ENCODE measurements around the gene OR1C1.

Gene OR1C1, protein sequence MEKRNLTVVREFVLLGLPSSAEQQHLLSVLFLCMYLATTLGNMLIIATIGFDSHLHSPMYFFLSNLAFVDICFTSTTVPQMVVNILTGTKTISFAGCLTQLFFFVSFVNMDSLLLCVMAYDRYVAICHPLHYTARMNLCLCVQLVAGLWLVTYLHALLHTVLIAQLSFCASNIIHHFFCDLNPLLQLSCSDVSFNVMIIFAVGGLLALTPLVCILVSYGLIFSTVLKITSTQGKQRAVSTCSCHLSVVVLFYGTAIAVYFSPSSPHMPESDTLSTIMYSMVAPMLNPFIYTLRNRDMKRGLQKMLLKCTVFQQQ

DNA sequence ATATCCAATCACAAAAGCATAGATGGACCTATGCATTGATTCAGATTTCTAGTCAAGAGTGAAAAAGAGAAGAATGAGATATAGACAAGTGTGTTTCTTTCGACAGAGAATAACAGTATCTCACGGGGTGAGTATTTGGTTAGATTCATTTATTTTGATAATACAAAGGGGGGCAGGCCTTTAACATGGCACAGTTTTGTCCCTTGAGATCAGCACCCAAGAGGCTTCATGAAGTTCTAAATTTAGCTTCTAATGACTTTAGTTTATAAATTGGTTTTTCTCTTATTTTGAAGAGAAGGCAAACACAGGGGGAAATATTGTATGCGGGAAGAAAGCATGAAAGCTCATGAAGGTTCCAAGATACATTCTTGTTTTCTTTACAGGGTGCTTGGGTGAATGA, at the start of gene OR1C1:
Gene OR1C1 (minus strand): TSS at position 101 of the 400 bp plus-strand sequence. CDS start 2,150 bp downstream, outside the sequence.
- H3K4me3 ChIP-seq (ENCODE audit: low read depth, low read length): no peak within 1 kb of the TSS
- no peak for TF ChIP-seq OVOL3 (tag by site-specific recombination; IDR thresholded peaks at IDR 0.05)
- no peak for TF ChIP-seq ZNF677 (tag by site-specific recombination; IDR thresholded peaks at IDR 0.05)
- no peak for TF ChIP-seq ZNF76 (tag by site-specific recombination; IDR thresholded peaks at IDR 0.05; ENCODE audit: borderline replicate concordance, low read depth)
- TF ChIP-seq EGR2 (tag by site-specific recombination; IDR thresholded peaks at IDR 0.05; ENCODE audit: low read depth): no peak
- TF ChIP-seq ZNF169 (tag by site-specific recombination; IDR thresholded peaks at IDR 0.05): no peak
- TF ChIP-seq SP7 (tag by site-specific recombination; IDR thresholded peaks at IDR 0.05): no peak
- TF ChIP-seq ZNF501 (tag by site-specific recombination; IDR thresholded peaks at IDR 0.05): no peak
- TF ChIP-seq, protein P1, sequence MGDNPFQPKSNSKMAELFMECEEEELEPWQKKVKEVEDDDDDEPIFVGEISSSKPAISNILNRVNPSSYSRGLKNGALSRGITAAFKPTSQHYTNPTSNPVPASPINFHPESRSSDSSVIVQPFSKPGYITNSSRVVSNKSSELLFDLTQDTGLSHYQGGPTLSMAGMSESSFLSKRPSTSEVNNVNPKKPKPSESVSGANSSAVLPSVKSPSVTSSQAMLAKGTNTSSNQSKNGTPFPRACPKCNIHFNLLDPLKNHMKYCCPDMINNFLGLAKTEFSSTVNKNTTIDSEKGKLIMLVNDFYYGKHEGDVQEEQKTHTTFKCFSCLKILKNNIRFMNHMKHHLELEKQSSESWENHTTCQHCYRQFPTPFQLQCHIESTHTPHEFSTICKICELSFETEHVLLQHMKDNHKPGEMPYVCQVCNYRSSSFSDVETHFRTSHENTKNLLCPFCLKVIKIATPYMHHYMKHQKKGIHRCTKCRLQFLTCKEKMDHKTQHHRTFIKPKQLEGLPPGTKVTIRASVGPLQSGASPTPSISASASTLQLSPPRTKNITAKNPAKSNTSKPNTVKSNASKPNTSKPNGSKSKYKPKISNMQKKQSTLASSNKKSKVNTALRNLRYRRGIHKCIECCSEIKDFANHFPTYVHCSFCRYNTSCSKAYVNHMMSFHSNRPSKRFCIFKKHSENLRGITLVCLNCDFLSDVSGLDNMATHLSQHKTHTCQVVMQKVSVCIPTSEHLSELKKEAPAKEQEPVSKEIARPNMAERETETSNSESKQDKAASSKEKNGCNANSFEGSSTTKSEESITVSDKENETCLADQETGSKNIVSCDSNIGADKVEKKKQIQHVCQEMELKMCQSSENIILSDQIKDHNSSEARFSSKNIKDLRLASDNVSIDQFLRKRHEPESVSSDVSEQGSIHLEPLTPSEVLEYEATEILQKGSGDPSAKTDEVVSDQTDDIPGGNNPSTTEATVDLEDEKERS (tag by site-specific recombination; IDR thresholded peaks at IDR 0.05): no peak
- TF ChIP-seq, protein P2, sequence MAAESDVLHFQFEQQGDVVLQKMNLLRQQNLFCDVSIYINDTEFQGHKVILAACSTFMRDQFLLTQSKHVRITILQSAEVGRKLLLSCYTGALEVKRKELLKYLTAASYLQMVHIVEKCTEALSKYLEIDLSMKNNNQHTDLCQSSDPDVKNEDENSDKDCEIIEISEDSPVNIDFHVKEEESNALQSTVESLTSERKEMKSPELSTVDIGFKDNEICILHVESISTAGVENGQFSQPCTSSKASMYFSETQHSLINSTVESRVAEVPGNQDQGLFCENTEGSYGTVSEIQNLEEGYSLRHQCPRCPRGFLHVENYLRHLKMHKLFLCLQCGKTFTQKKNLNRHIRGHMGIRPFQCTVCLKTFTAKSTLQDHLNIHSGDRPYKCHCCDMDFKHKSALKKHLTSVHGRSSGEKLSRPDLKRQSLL (tag by site-specific recombination; IDR thresholded peaks at IDR 0.05): no peak
- TF ChIP-seq ZNF785 (tag by site-specific recombination; IDR thresholded peaks at IDR 0.05): no peak
- no peak for TF ChIP-seq ZBTB20 (tag by site-specific recombination; IDR thresholded peaks at IDR 0.05)
- TF ChIP-seq, protein P3, sequence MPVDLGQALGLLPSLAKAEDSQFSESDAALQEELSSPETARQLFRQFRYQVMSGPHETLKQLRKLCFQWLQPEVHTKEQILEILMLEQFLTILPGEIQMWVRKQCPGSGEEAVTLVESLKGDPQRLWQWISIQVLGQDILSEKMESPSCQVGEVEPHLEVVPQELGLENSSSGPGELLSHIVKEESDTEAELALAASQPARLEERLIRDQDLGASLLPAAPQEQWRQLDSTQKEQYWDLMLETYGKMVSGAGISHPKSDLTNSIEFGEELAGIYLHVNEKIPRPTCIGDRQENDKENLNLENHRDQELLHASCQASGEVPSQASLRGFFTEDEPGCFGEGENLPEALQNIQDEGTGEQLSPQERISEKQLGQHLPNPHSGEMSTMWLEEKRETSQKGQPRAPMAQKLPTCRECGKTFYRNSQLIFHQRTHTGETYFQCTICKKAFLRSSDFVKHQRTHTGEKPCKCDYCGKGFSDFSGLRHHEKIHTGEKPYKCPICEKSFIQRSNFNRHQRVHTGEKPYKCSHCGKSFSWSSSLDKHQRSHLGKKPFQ (tag by site-specific recombination; IDR thresholded peaks at IDR 0.05): no peak
- no peak for TF ChIP-seq ZBTB17 (tag by site-specific recombination; IDR thresholded peaks at IDR 0.05)
- no peak for TF ChIP-seq ZNF366 (tag by site-specific recombination; conservative IDR thresholded peaks at IDR 0.05)
- no peaks in the 10 kb centered on the region for H3K9me3 ChIP-seq (ENCODE audit: control insufficient read depth, insufficient read depth, low read depth, low read length)
- ChIA-PET CTCF (no interaction called here), POLR2A (no interaction called here)
- no peaks in the 10 kb centered on the region for H3K36me3 ChIP-seq (ENCODE audit: control insufficient read depth in 2 of 2, insufficient read depth in 1 of 2, low read length in 2 of 2)
- H3K4me1 ChIP-seq (ENCODE audit: control insufficient read depth, insufficient read depth, low read length): no peaks in the 10 kb centered on the region
- H3K27ac ChIP-seq (ENCODE audit: extremely low read depth, low read depth, low read length): no peak within 1 kb of the TSS

DNA sequence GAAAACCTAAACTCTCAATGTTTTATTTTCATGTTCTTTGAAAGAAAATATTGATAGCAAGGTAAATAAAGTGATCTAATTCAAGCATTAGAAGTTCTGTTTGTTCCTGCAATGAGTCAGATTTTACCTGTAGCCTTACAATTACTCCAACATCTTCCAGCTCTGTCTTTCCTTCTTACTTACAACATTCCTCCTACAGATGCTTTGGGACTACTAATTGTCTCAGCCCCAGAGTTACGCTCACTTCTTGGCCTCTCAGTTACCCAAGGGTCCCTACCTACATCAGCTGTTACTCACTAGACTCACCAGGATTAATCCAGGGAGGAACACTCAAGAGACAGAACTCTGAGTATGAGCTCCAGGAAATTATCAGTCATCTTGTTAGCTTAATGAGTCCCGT, 37.2 kb upstream of the OR1C1 start:
- no peak overlapping the region for H3K27ac ChIP-seq (ENCODE audit: extremely low read depth, low read depth, low read length)
- no peak overlapping the region for H3K4me3 ChIP-seq (ENCODE audit: low read depth, low read length)
- no peak for TF ChIP-seq ZFP41 (tag by site-specific recombination; IDR thresholded peaks at IDR 0.05; ENCODE audit: borderline replicate concordance)
- TF ChIP-seq ZNF175 (tag by site-specific recombination; IDR thresholded peaks at IDR 0.05): no peak
- TF ChIP-seq SP7 (tag by site-specific recombination; IDR thresholded peaks at IDR 0.05): no peak
- CTCF ChIA-PET: no interaction called here
- POLR2A ChIA-PET: no interaction called here
- no peaks in the 10 kb centered on the region for H3K36me3 ChIP-seq (ENCODE audit: control insufficient read depth in 2 of 2, insufficient read depth in 1 of 2, low read length in 2 of 2)
- no peaks in the 10 kb centered on the region for H3K4me1 ChIP-seq (ENCODE audit: control insufficient read depth, insufficient read depth, low read length)
- H3K9me3 ChIP-seq (ENCODE audit: control insufficient read depth, insufficient read depth, low read depth, low read length): no peaks in the 10 kb centered on the region

DNA sequence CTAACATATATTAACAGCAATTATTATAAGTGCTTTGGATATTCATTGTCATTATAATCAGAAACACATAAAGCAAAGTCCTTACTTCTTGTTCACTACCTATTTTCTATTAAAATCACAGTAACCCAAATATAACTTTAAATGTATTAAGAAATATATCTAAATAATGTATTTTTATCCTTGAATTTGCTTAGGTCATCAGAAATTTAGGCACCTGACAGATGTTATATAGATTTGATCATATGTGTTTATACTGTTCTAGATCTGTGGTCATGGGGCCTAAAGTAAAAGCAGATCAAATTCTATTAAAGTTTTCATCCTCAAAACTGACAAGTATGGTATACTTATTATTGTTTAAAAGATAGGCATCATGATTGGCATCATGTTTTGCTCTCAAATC, 9.2 kb upstream of the OR1C1 start:
- no peaks in the 10 kb centered on the region for H3K9me3 ChIP-seq (ENCODE audit: control insufficient read depth, insufficient read depth, low read depth, low read length)
- no peak overlapping the region for H3K4me3 ChIP-seq (ENCODE audit: low read depth, low read length)
- POLR2A ChIA-PET: no interaction called here
- H3K4me1 ChIP-seq (ENCODE audit: control insufficient read depth, insufficient read depth, low read length): no peaks in the 10 kb centered on the region
- no peaks in the 10 kb centered on the region for H3K36me3 ChIP-seq (ENCODE audit: control insufficient read depth in 2 of 2, insufficient read depth in 1 of 2, low read length in 2 of 2)
- CTCF ChIA-PET: no interaction called here
- H3K27ac ChIP-seq (ENCODE audit: extremely low read depth, low read depth, low read length): no peak overlapping the region
- no peak for TF ChIP-seq ZNF302 (tag by site-specific recombination; IDR thresholded peaks at IDR 0.05; ENCODE audit: low read depth)
- TF ChIP-seq, protein P4, sequence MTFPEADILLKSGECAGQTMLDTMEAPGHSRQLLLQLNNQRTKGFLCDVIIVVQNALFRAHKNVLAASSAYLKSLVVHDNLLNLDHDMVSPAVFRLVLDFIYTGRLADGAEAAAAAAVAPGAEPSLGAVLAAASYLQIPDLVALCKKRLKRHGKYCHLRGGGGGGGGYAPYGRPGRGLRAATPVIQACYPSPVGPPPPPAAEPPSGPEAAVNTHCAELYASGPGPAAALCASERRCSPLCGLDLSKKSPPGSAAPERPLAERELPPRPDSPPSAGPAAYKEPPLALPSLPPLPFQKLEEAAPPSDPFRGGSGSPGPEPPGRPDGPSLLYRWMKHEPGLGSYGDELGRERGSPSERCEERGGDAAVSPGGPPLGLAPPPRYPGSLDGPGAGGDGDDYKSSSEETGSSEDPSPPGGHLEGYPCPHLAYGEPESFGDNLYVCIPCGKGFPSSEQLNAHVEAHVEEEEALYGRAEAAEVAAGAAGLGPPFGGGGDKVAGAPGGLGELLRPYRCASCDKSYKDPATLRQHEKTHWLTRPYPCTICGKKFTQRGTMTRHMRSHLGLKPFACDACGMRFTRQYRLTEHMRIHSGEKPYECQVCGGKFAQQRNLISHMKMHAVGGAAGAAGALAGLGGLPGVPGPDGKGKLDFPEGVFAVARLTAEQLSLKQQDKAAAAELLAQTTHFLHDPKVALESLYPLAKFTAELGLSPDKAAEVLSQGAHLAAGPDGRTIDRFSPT (tag by site-specific recombination; IDR thresholded peaks at IDR 0.05): no peak
- no peak for TF ChIP-seq ZNF621 (tag by site-specific recombination; IDR thresholded peaks at IDR 0.05)
- no peak for TF ChIP-seq GLI4 (tag by site-specific recombination; IDR thresholded peaks at IDR 0.05)
- no peak for TF ChIP-seq ZIC2 (tag by site-specific recombination; IDR thresholded peaks at IDR 0.05)
- TF ChIP-seq ZNF354C (tag by site-specific recombination; IDR thresholded peaks at IDR 0.05; ENCODE audit: borderline replicate concordance, low read depth): no peak
- no peak for TF ChIP-seq KLF1 (tag by site-specific recombination; IDR thresholded peaks at IDR 0.05)
- TF ChIP-seq HOXA7 (CRISPR knock-in tag; IDR thresholded peaks at IDR 0.05; ENCODE audit: borderline replicate concordance): no peak
- no peak for TF ChIP-seq MZF1 (tag by site-specific recombination; IDR thresholded peaks at IDR 0.05; ENCODE audit: borderline replicate concordance)
